OCI-LY3 (cell line): ENCODE measurements around the gene FAH.

ENCODE experiments used
- H2AFZ ChIP-seq: fragments of 200-600, 300-600 bp; shearing (Covaris generic); 2 replicates; pipeline ENCODE4 v1.6.0; 2014; ENCODE audit warnings: antibody characterized with exemption, low read depth, low read length
- H3K27ac ChIP-seq: fragments of 200-600, 300-600 bp; sonication (generic); 2 replicates; pipeline ENCODE4 v1.5.1; 2014; ENCODE audit warnings: mild to moderate bottlenecking, low read length, moderate library complexity, mixed read lengths
- H3K27me3 ChIP-seq: fragments of 200-600, 300-600 bp; sonication (generic); 2 replicates; pipeline ENCODE4 v1.6.1; 2014; ENCODE audit warnings: low read depth, low read length, mixed read lengths
- H3K36me3 ChIP-seq: fragments of 200-600, 300-600 bp; sonication (generic); replicated peaks from 2 replicates; pipeline ENCODE3; 2014; ENCODE audit warnings: low read depth, low read length, mixed read lengths
- H3K4me1 ChIP-seq: fragments of 300-600, 200-600 bp; sonication (generic); 2 replicates; pipeline ENCODE4 v1.6.1; 2014; ENCODE audit warnings: low read length, mixed read lengths
- H3K4me2 ChIP-seq: fragments of 200-600, 300-600 bp; sonication (generic); 2 replicates; pipeline ENCODE4 v1.6.1; 2014; ENCODE audit warnings: low read length, mixed read lengths
- H3K4me3 ChIP-seq: fragments of 300-600, 200-600 bp; sonication (generic); 2 replicates; pipeline ENCODE4 v1.5.1; 2014; ENCODE audit warnings: antibody characterized with exemption, mild to moderate bottlenecking, low read length, moderate library complexity
- H3K79me2 ChIP-seq: fragments of 300-600, 200-600 bp; shearing (Covaris generic); 2 replicates; pipeline ENCODE4 v1.6.1; 2014; ENCODE audit warnings: mild to moderate bottlenecking, low read length, mixed read lengths
- H3K9ac ChIP-seq: fragments of 300-600, 200-600 bp; shearing (Covaris generic); 2 replicates; pipeline ENCODE4 v1.6.0; 2014; ENCODE audit warnings: mild to moderate bottlenecking, low read length, moderate library complexity
- H3K9me3 ChIP-seq: fragments of 200-600, 300-600 bp; shearing (Covaris generic); 2 replicates; pipeline ENCODE4 v1.6.1; 2014; ENCODE audit warnings: low read length, mixed read lengths; ENCODE audit not compliant: insufficient read depth
- H4K20me1 ChIP-seq: fragments of 200-600, 300-600 bp; sonication (generic); 2 replicates; pipeline ENCODE4 v1.6.1; 2016; ENCODE audit warnings: low read length, mixed read lengths; ENCODE audit not compliant: insufficient read depth
- CTCF ChIP-seq: fragments of 200-600, 300-600 bp; sonication (generic); IDR thresholded peaks from 2 replicates; pipeline ENCODE4 v1.5.1; 2014; ENCODE audit warnings: antibody characterized with exemption, low read length, low read depth
- EZH2phosphoT487 ChIP-seq: fragments of 200-600 bp; shearing (Covaris generic); IDR thresholded peaks from 2 replicates; pipeline ENCODE4 v1.6.1; 2018; ENCODE audit warnings: antibody characterized with exemption, mixed run types, low read depth

Gene FAH

DNA sequence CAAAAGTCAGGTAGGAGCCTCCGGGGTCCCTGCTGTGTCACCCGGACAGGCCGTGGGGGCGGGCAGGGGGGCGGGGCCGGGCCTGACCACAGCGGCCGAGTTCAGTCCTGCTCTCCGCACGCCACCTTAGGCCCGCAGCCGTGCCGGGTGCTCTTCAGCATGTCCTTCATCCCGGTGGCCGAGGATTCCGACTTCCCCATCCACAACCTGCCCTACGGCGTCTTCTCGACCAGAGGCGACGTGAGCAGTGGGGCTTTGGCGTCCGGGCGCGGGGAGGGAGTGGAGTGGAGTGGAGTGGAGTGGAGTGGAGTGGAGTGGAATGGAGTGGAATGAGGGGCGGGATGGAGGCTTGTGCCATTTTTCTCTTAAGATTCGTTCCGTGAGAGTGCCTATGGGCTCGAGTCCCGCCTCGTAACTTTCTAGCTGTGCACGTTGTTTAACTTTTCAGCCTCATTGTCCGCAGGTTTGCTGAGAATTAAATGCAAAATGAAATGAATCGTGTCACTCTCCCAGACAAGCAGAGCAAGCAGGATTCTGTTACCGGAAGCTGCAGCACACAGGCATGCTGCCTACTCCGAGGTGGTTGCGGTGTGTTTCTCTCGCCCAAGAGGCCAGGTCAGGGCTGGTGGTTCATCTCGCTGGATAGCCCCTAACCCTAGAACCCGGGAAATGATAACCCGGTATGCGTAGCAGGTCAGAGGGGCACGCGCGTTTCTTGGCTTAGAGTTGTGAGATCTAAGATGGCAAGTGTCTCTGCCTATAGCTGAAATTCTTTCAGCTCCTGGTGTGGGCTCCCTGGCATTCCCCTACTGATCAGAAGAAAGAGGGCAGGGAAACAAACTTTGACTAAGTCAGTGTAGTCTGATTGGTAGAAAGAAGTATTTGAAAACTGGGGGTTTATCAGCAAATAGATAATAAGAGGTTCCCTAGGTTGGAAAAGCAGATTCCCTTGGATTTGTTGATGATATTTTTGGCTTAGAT, at the start of gene FAH:
FAH (plus strand) TSS at position 104 of the 981 bp plus-strand sequence; CDS start at position 160, 56 bp downstream.
- Histone ChIP-seq H3K4me2 (peak within 1 kb of the TSS; percentile 97), H2AFZ (peak within 1 kb of the TSS; percentile 84), H3K4me3 (peak within 1 kb of the TSS; percentile 96), H4K20me1 (no peaks in the 10 kb centered on the region), H3K9ac (peak within 1 kb of the TSS; percentile 75), H3K27ac (no peak within 1 kb of the TSS), H3K9me3 (no peaks in the 10 kb centered on the region), H3K36me3 (no peaks in the 10 kb centered on the region), H3K79me2 (no peaks in the 10 kb centered on the region), H3K4me1 (peaks cover 30% of the 10 kb centered on the region), H3K27me3 (peaks cover 5% of the 10 kb centered on the region; the same call in 1 of the 2 replicates)
- TF ChIP-seq CTCF (no peak), EZH2phosphoT487 (no peak)

- no peak overlapping the region for H2AFZ ChIP-seq
- no peak overlapping the region for H3K9ac ChIP-seq
- peaks cover 70% of the 10 kb centered on the region for H4K20me1 ChIP-seq
Measured at GRCh38 chr15:80105193-80105592, 47.6 kb upstream of the FAH start.

GRCh38 chr15:80105595-80105994, 47.2 kb upstream of the FAH start:
- Histone ChIP-seq H4K20me1 (peaks cover 70% of the 10 kb centered on the region), H3K9ac (no peak overlapping the region), H3K27ac (no peak overlapping the region), H3K36me3 (peaks cover 6% of the 10 kb centered on the region), H2AFZ (no peak overlapping the region), H3K79me2 (peaks cover 55% of the 10 kb centered on the region), H3K4me1 (no peaks in the 10 kb centered on the region), H3K4me3 (no peak overlapping the region), H3K27me3 (no peaks in the 10 kb centered on the region), H3K9me3 (no peaks in the 10 kb centered on the region), H3K4me2 (no peak overlapping the region)
- TF ChIP-seq CTCF: no peak
- no peak for TF ChIP-seq EZH2phosphoT487

More at GRCh38 chr15:80105193-80105592, 47.6 kb upstream of the FAH start:
- TF ChIP-seq CTCF (no peak), EZH2phosphoT487 (no peak)
- peaks cover 1% of the 10 kb centered on the region for H3K4me1 ChIP-seq
- no peak overlapping the region for H3K4me3 ChIP-seq
- no peak overlapping the region for H3K4me2 ChIP-seq
- no peak overlapping the region for H3K27ac ChIP-seq
- peaks cover 10% of the 10 kb centered on the region for H3K36me3 ChIP-seq
- peaks cover 59% of the 10 kb centered on the region for H3K79me2 ChIP-seq
- H3K27me3 ChIP-seq: no peaks in the 10 kb centered on the region
- H3K9me3 ChIP-seq: no peaks in the 10 kb centered on the region

DNA sequence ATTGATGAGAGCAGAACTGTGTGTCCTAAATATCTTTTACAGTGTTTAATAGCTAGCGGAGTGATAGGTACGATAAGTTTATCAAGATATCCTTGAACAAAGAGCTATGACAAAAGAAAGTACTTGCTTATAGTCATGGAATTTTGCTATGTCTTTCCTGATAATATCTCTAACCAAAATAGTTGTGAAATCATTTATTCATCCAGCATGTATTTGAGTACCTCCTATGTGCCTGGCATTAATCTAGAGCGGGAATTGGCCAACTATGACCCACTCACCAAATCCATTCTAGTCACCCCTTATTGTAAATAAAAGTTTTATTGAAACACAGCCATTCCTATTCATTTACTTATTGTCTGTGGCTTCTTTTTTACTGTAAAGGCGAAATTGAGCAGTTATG, 46.7 kb upstream of the FAH start:
- H3K4me2 ChIP-seq: no peak overlapping the region

More for the DNA sequence above, 46.7 kb upstream of the FAH start:
- H2AFZ ChIP-seq: no peak overlapping the region
- H3K36me3 ChIP-seq: peaks cover 5% of the 10 kb centered on the region
- no peak overlapping the region for H3K9ac ChIP-seq
- H3K27ac ChIP-seq: no peak overlapping the region
- no peak for TF ChIP-seq CTCF
- no peak for TF ChIP-seq EZH2phosphoT487
- H3K4me3 ChIP-seq: no peak overlapping the region
- H3K9me3 ChIP-seq: no peaks in the 10 kb centered on the region
- peaks cover 72% of the 10 kb centered on the region for H4K20me1 ChIP-seq
- no peaks in the 10 kb centered on the region for H3K27me3 ChIP-seq
- H3K4me1 ChIP-seq: no peaks in the 10 kb centered on the region
- peaks cover 57% of the 10 kb centered on the region for H3K79me2 ChIP-seq
